Activated T-cell treated with anti-CD3 and anti-CD28 coated beads, Interleukin-2, amount 50 U/mL, for 1 hour (primary cell): Measurements from ENCODE around the gene YKT6.

Source experiments
- DNase-seq: peaks from one replicate; pipeline ENCODE4 v3.0.0-alpha.2; 2020

YKT6 gene

GRCh38 chr7:44220046-44220357 lies 19.2 kb downstream of the YKT6 start:
- DNase-seq: no peak

- no peak for DNase-seq
Observed at GRCh38 chr7:44220358-44221112, 19.8 kb downstream of the YKT6 start.

GRCh38 chr7:44221231-44221791 lies 20.5 kb downstream of the YKT6 start:
- no peak for DNase-seq

- DNase-seq: no peak
Observed at GRCh38 chr7:44222074-44222473, 21.3 kb downstream of the YKT6 start.

GRCh38 chr7:44222776-44223261 lies 22.0 kb downstream of the YKT6 start:
- DNase-seq: no peak

GRCh38 chr7:44223362-44224079 lies 22.7 kb downstream of the YKT6 start:
- DNase-seq: no peak

GRCh38 chr7:44224080-44224973 lies 23.5 kb downstream of the YKT6 start:
- no peak for DNase-seq

- no peak for DNase-seq
Observed at GRCh38 chr7:44224974-44225565, 24.3 kb downstream of the YKT6 start.

GRCh38 chr7:44225566-44226395 lies 25.0 kb downstream of the YKT6 start:
- DNase-seq: no peak

GRCh38 chr7:44226396-44226753 lies 25.6 kb downstream of the YKT6 start:
- DNase-seq: no peak

GRCh38 chr7:44227911-44228310 lies 27.1 kb downstream of the YKT6 start:
- DNase-seq: no peak

GRCh38 chr7:44228571-44229350 lies 28.0 kb downstream of the YKT6 start:
- DNase-seq: no peak

- no peak for DNase-seq
Observed at GRCh38 chr7:44229546-44230105, 28.8 kb downstream of the YKT6 start.

GRCh38 chr7:44230286-44230685 lies 29.5 kb downstream of the YKT6 start:
- DNase-seq: no peak

- DNase-seq: no peak
Observed at GRCh38 chr7:44231088-44231487, 30.3 kb downstream of the YKT6 start.

GRCh38 chr7:44232396-44232795 lies 31.6 kb downstream of the YKT6 start:
- no peak for DNase-seq

- DNase-seq: no peak
Observed at GRCh38 chr7:44232901-44233715, 32.3 kb downstream of the YKT6 start.

- DNase-seq: no peak
Observed at GRCh38 chr7:44235066-44235465, 34.3 kb downstream of the YKT6 start.

GRCh38 chr7:44235582-44236332 lies 35.0 kb downstream of the YKT6 start:
- DNase-seq: no peak
